GM19035 (cell line): ENCODE data around the gene SLC26A2.

Experiments used
- ATAC-seq: cut with Tn5 transposase; IDR thresholded peaks from one replicate; pipeline ENCODE4 v1.9.1; 2021; ENCODE audit not compliant: unreplicated experiment

SLC26A2 gene

GRCh38 chr5:150035139-150035895, 74.8 kb downstream of the SLC26A2 start:
- peak; percentile 92 for ATAC-seq

DNA sequence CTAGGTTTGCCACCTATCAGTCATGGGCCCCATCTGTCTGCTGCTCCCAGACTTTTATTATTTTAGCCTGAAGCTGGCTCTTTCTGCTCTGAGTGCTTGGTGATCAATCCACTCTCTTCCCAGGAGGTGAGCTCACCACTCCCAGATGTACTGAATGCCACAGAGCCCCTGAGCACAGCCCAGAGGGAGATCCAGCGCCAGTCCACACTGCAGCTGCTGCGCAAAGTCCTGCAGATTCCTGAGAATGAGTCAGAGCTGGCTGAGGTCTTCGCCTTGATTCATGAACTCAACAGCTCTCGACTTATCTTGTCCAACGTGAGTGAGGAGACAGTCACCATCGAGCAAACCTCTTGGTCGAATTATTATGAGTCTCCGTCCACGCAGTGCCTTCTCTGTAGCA, 76.0 kb downstream of the SLC26A2 start:
- ATAC-seq, result no peak
